HG03060 (cell line): Measurements from ENCODE around the gene WDSUB1.

Experiments used
- ATAC-seq: cut with Tn5 transposase; IDR thresholded peaks from one replicate; pipeline ENCODE4 v1.9.1; 2021; ENCODE audit warnings: low read depth, moderate number of reproducible peaks; ENCODE audit not compliant: unreplicated experiment

The WDSUB1 gene

DNA sequence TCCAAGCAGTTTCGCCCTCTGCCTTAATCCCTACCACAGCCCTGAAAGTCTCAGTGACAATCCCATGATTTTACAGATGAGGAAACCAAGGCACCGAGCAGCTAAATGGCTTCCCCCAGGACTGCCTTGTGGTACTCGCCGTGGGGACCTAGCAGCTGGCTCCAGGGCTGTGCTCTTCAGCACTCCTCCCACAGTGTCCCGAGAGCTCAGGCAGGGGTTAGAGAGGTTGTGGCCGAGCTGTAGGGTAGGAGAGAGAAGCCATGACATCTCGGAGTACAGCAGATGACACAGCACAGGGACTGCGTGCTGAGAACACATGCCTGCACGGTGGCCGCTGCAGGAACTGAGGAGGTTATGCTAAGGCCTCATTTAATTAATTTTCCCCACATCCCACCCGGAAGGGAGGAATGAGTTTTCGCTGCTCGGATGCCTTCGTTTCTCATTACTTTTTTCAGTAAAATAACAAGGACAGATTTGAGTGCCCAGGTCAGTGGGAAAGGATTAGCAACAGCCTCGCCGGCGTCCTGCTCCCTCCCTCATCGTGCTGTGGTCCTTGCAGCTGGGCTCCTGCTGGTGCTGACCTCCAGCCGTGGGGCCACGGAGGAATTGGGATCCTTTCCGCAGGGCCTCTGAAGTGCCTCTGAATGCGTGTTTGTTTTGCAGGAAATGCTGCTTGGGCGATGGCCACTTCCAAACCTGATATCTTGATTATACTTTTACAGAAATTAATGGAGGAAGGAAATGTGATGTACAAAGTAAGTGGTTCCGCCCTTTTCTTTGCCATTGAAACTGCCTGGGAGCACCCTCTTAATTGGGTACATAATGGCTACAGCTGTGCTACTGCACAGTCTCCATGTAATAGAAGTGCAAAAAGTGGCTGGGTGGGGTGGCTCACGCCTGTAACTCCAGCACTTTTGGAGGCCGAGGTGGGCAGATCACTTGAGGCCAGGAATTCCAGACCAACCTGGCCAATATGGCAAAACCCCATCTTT lies 61.2 kb downstream of the WDSUB1 start:
- ATAC-seq = no peak

DNA sequence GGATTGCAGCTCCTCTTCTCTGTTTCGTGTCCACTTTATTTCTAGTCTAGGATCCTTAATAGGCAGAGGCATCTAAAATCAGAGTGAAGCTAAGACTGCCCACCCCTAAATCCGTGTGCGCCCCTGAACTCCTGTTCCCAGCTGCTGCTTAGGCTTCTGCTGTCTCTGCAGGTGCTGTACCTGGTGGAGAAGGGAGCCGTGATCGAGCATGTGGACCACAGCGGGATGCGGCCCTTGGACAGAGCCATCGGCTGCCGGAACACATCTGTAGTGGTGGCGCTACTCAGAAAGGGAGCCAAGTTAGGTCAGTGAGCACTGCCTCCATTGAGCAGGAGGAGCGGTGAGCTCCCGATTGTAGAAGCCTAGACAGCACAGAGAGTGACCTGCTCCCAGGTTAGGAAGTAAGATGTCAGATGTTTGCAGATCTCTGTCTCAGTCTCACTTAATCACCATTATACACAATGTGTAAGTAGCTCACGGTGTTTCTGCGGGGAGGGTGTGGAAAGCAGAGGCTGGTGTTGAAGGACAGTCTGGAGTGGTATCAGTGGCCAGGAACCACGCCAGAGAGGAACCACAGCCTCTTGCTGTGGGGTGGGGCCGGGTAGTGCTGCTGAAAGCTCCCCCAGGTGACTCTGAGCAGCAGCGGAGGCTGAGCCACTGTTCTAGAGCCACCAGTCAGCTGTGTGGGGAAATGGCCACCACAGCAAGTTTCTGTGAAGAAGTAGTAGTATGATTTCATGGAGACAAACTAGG lies 62.3 kb downstream of the WDSUB1 start:
- ATAC-seq = no peak

GRCh38 chr2:159219394-159219998 lies 67.0 kb downstream of the WDSUB1 start:
- ATAC-seq = no peak

- ATAC-seq = no peak
These were observed 68.1 kb downstream of the WDSUB1 start for GRCh38 chr2:159218389-159218788.

- ATAC-seq = no peak
These were observed 68.8 kb downstream of the WDSUB1 start for GRCh38 chr2:159217676-159218075.

DNA sequence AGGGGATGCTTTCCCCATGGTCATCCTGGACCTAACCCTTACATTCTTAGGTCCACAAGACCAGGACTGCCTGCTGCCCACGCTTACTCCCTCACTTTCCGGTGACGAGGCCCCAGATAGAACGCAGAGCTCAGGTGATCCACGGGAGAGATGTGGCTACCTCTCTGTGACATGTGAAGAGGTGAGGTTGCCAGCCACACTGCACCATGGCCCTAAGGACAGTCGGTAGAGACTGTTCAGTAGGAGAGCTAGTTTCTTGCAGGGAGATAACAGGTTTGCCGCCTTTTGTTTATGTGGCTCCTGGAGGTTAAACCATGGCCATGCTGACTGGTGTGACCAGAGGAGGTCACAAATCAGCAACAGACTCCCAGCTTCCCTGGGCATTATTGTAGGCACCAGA lies 71.4 kb downstream of the WDSUB1 start:
- ATAC-seq = no peak

DNA sequence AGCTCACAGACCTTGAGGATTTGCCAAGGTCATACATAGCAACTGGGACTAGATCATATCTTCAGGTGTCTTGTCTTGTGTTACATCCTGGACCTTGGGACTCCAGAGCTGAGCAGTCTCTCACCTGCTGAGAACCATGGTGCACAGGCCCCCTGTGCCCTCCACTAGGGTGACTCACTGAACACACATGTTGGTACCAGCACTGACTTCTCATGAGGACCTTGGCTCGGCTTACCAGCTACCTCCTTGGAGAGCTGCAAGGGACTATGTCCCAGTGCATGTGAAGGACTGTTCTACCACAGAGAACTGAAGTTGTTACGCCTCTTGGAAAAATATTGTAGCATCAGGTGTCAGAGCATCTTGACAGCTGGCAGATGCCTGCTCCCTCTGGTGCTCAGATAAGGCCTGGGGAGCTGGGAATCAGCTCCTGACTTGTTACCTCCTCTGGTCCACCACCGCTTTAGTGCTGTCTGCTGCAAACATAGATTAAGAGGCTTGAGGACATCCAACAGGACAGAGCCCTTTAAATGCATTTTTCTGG lies 72.1 kb downstream of the WDSUB1 start:
- no peak for ATAC-seq

- ATAC-seq = no peak
These were observed 73.2 kb downstream of the WDSUB1 start for GRCh38 chr2:159213296-159213695.

DNA sequence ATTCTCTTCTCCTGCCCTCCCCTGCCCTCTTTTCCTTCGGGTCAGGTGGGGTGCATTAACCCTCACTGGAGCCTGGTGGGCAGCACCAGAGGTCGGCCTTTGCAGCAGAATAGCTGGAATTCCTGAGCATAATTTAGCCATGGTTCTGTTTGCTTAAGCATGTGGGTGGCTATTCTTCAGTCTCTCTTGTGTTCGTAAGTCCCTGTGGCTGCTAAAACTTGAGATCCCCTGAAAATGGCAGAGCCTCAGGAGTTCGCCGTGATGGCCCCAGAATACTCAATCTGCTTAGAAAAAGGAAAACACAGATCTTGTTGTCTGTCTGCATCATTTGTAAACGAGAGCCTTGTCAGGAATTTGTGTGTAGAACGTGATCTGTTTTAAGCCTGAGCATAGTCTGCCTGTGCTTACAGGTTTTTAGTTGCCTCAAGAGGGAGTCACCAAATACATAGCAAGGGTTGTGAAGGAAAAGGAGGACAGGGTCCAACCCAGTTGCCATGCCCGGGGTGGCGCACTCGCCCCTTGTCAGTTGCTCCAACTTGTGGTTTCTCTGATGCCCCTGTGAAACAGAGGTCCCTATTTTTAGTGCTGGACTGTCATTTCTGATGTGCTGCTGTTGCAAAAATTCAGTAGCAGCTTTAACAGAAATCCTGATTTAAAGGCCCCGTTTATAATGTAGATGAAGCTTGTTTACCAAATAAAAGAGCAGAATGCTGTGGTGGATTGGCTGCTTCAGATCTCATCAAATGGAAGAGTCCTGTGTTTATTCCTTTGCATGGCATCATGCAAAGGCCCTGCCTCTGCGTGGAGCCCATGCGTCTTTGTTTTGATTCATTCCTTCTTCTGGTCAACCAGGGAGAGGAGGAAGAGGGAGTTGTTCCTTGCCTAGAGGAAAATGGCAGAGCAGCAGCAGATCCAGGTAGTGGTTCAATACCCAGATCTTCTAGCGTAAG lies 74.8 kb downstream of the WDSUB1 start:
- ATAC-seq = no peak

DNA sequence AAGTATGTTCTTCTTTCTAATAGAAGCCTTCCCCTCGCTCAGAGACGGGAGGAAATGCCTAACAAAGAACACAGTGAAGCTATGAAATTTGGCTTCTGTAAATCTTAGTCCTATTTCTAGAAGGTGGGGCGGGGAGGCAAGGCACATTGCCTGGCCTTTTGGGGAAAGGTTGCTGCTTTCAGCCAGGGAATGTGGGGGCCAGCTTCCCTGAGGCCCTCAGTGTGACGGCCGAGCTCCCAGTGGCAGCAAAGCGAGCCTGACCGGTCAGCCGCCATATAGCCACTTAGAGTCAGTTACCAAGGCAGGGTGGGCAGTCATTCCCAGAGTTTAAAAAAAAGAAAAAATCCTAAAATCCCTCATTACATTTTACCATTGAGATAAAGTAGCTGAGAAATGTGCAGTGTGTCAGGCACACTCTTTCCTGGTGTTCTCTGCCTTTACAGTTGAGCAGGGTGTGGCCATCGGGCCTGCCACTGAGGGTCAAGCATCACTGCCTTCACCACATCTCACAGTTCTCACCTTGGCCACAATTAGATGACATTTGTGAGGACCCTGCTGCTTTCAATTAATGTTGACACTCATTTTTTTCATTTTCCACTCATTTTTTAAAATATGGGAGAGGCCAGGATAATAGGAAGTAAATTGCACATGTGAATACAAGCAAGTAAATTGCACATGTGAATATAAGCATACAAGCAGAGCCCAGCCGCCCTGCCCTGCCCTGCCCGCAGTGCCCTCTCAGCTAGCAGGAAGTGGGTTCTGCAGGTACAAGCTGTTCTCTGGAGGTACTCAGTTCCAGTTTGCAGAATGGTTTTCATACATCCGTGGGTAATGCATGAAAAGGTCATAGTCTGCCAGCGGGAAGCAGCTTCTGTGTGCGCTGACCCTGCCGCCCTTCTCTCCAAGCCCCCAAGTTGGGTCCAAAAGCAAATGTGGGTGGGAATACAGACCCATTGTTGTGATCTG lies 76.9 kb downstream of the WDSUB1 start:
- no peak for ATAC-seq

GRCh38 chr2:159208438-159208837 lies 78.1 kb downstream of the WDSUB1 start:
- no peak for ATAC-seq

DNA sequence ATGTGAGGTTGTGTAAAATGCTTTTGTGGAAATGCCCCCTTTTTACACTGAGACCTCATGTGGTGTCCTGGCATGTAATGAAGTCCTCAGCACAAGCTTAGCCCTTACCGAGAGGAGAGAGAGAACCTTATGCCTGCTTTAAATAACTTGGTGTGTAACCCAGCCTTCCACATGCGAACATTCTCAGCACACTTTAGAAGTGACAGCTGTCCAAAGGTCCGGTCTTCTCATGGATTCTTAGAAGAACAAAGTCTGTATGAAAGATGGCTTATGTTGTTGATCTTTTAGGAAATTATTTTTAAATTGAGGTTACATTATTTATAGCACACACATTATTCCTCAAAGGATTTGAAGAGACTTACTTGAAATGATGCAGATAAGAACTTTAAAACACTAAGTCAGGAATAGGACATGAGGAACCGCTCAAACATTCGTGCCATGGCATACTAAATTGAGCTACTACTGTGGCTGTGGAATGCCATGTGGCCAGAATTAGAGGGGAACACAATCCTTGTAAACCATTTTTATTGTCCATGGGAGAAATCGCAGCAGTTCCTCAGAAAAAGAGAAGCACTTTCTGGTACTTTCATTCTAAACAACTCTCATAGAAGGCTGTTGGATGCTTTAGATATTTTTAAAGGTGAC lies 79.6 kb downstream of the WDSUB1 start:
- ATAC-seq = no peak

- ATAC-seq = no peak
These were observed 81.9 kb downstream of the WDSUB1 start for GRCh38 chr2:159204381-159205144.

GRCh38 chr2:159202568-159203071 lies 83.9 kb downstream of the WDSUB1 start:
- ATAC-seq = no peak

DNA sequence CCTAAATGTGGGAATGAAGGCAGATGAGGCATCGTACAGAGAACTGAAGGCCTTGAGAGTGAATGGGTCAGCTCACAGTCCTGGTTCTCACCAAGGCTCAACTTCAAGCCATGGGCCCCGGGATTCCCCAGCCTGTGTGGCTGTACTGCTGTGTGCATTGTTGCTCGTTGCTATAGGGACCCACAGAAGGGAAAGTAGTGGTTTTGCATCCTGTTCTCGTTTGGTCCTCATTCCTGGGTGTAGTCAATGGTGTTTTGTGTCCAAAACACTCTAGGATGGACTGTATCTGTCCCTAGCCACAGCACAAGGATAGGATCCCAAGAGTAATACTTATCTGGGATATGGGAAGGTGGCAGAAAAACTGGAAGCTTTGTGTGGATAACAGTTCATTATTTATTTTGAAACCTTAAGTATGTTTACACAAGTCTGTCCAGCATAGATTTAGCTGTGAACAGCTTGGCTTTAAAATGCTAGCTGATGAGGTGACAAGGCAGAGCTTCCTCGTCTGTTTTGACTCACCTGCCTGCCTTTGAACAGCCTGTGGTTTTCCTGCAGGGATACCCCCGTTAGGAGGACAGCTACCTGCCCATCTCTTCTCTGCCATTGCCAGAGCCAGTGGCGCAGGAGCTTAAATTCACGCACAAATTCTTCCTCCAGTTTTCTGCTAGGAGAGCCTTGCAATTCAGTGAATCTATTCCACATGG lies 85.0 kb downstream of the WDSUB1 start:
- peak; percentile 95 for ATAC-seq

GRCh38 chr2:159200498-159200897 lies 86.0 kb downstream of the WDSUB1 start:
- no peak for ATAC-seq
